Measurements from ENCODE around the gene MATN1.

GRCh38 chr1:30739601-30740000 is 16.2 kb upstream of the MATN1 start:
- TF ChIP-seq REST (IDR thresholded peaks at IDR 0.05) = no peak
- no peak for TF ChIP-seq ATF3 (IDR thresholded peaks at IDR 0.05)
- TF ChIP-seq SP1 (IDR thresholded peaks at IDR 0.05) = no peak
- no peak for TF ChIP-seq CTCF (IDR thresholded peaks at IDR 0.05; ENCODE audit: low read depth, low read length, missing input control)
- TF ChIP-seq HNF4G (IDR thresholded peaks at IDR 0.05) = no peak
- no peak for TF ChIP-seq MAX (IDR thresholded peaks at IDR 0.05)
- no peak for TF ChIP-seq ZBTB33 (IDR thresholded peaks at IDR 0.05)
- no peak for TF ChIP-seq EGR1 (IDR thresholded peaks at IDR 0.05; ENCODE audit: low read depth in 2 of 2)
- no peak for TF ChIP-seq YY1 (IDR thresholded peaks at IDR 0.05)
- TF ChIP-seq RAD21 (IDR thresholded peaks at IDR 0.05) = no peak
- no peak for TF ChIP-seq NR2F2 (IDR thresholded peaks at IDR 0.05)
